ENCODE measurements around the gene UBXN7. TPM values are rescaled to one million over a fixed set of nuclear protein-coding genes. Genes with fewer than 3 reads are reported as not detected.
"Not testable (repeated sequence)": the region's sequence is repeated elsewhere in the genome, so short reads cannot be mapped to it uniquely, and the experiment has no call there.

The UBXN7 gene
- total and polyA plus RNA-seq, 12 donors: 3.5 to 82.0 (median 24.2) TPM

GRCh38 chr3:196471551-196471950, 39.3 kb upstream of the UBXN7 start:
- no peak for DNase-seq
- H3K27me3 ChIP-seq: no peaks in the 10 kb centered on the region
- intact Hi-C loops (cut with DNase I): no loop called here
- no peaks in the 10 kb centered on the region for H3K9me3 ChIP-seq (replicated peaks in 1 of 3)
- no peaks in the 10 kb centered on the region for H3K4me1 ChIP-seq (replicated peaks in 1 of 2)
- no peak overlapping the region for H3K4me3 ChIP-seq
- WGBS, 4 donors: 86 to 89% (median 88%) methylated on average over 2 of the region's 2 CpGs
- TF ChIP-seq, protein P1, sequence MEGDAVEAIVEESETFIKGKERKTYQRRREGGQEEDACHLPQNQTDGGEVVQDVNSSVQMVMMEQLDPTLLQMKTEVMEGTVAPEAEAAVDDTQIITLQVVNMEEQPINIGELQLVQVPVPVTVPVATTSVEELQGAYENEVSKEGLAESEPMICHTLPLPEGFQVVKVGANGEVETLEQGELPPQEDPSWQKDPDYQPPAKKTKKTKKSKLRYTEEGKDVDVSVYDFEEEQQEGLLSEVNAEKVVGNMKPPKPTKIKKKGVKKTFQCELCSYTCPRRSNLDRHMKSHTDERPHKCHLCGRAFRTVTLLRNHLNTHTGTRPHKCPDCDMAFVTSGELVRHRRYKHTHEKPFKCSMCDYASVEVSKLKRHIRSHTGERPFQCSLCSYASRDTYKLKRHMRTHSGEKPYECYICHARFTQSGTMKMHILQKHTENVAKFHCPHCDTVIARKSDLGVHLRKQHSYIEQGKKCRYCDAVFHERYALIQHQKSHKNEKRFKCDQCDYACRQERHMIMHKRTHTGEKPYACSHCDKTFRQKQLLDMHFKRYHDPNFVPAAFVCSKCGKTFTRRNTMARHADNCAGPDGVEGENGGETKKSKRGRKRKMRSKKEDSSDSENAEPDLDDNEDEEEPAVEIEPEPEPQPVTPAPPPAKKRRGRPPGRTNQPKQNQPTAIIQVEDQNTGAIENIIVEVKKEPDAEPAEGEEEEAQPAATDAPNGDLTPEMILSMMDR (IDR thresholded peaks at IDR 0.05): no peak
- no peak for TF ChIP-seq POLR2A (IDR thresholded peaks at IDR 0.05)
- H3K36me3 ChIP-seq (replicated peaks in 1 of 2): peaks cover 0 to 37% of the 10 kb centered on the region in 2 donors
- H3K27ac ChIP-seq: no peak overlapping the region

DNA sequence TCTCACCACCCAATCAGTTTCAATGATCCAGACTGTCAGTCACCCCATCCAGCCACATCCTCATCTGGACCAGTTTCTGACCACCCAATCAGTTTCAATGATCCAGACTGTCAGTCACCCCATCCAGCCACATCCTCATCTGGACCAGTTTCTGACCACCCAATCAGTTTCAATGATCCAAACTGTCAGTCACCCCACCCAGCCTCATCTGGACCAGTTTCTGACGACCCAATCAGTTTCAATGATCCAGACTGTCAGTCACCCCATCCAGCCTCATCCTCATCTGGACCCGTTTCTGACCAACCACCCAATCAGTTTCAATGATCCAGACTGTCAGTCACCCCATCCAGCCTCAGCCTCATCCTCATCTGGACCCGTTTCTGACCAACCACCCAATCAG, 38.0 kb upstream of the UBXN7 start:
- intact Hi-C loops (cut with DNase I); H3K9me3 ChIP-seq (replicated peaks in 1 of 3); H3K4me1 ChIP-seq (replicated peaks in 1 of 2); DNase-seq; H3K27ac ChIP-seq; H3K27me3 ChIP-seq; H3K4me3 ChIP-seq: not testable (repeated sequence)
- 92 to 99% (median 98%) methylated on average over 3 of the region's 3 CpGs for WGBS, 4 donors
- H3K36me3 ChIP-seq (replicated peaks in 1 of 2): peaks cover 0 to 35% of the 10 kb centered on the region in 2 donors

DNA sequence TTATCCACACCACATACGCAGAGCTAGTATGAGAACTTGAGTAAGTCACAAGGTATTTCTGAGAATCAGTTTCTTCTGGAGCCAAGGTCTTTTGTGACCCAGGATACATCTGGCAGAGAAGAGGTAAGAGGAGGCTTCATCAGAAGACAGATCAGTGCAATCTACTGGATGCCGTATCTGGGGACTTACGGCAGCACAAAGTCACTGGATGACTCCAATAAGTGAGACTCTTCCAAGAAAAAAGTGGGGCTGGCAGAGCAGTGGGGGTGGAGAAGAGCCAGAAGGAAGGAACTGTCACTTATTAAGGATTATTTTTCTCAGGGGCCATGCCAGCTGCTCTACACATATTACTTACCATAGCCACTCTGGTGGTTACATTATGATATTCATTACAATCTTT, 31.6 kb upstream of the UBXN7 start:
- TF ChIP-seq, protein P1 (IDR thresholded peaks at IDR 0.05): no peak
- TF ChIP-seq POLR2A (IDR thresholded peaks at IDR 0.05): no peak

DNA sequence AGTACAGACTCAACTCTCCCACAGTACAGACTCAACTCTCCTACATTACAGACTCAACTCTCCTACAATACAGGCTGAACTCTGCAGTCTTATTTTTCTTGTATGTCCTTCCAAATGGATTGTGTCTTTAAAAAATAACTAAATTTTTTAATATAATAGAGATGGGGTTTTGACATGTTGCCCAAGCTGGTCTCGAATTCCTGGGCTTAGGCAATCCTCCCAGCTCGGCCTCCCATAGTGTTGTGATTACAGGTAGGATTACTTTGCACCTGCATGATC, 31.2 kb upstream of the UBXN7 start:
- DNase-seq: no peak
- 96 to 100% (median 98%) methylated on average over 2 of the region's 2 CpGs for WGBS, 4 donors
- Histone ChIP-seq H3K27ac (no peak overlapping the region), H3K4me3 (no peak overlapping the region), H3K27me3 (no peaks in the 10 kb centered on the region), H3K4me1 (replicated peaks in 1 of 2) (no peaks in the 10 kb centered on the region), H3K9me3 (replicated peaks in 1 of 3) (no peaks in the 10 kb centered on the region), H3K36me3 (replicated peaks in 1 of 2) (no peaks in the 10 kb centered on the region)
- TF ChIP-seq, protein P1 (IDR thresholded peaks at IDR 0.05): no peak
- no peak for TF ChIP-seq POLR2A (IDR thresholded peaks at IDR 0.05)
- intact Hi-C loops (cut with DNase I): no loop called here

More for the DNA sequence above, 31.6 kb upstream of the UBXN7 start:
- 92 to 100% (median 98%) methylated on average over 3 of the region's 3 CpGs for WGBS, 4 donors
- DNase-seq: no peak
- H3K9me3 ChIP-seq (replicated peaks in 1 of 3): no peaks in the 10 kb centered on the region
- intact Hi-C loops (cut with DNase I): no loop called here
- no peak overlapping the region for H3K27ac ChIP-seq
- no peaks in the 10 kb centered on the region for H3K36me3 ChIP-seq (replicated peaks in 1 of 2)
- H3K27me3 ChIP-seq: no peaks in the 10 kb centered on the region
- no peaks in the 10 kb centered on the region for H3K4me1 ChIP-seq (replicated peaks in 1 of 2)
- H3K4me3 ChIP-seq: no peak overlapping the region

DNA sequence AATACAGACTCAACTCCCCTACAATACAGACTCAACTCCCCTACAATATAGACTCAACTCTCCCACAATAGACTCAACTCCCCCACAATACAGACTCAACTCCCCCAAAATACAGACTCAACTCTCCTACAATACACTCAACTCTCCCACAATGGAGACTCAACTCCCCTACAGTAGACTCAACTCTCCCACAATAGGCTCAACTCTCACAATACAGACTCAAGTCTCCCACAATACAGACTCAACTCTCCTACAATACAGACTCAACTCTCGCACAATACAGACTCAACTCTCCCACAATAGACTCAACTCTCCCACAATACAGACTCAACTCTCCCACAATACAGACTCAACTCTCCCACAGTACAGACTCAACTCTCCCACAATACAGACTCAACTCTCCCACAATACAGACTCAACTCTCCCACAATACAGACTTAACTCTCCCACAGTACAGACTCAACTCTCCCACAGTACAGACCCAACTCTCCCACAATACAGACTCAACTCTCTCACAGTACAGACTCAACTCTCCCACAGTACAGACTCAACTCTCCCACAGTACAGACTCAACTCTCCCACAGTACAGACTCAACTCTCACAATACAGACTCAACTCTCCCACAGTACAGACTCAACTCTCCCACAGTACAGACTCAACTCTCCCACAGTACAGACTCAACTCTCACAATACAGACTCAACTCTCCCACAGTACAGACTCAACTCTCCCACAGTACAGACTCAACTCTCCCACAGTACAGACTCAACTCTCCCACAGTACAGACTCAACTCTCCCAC, 30.7 kb upstream of the UBXN7 start:
- DNase-seq; H3K36me3 ChIP-seq (replicated peaks in 1 of 2); H3K9me3 ChIP-seq (replicated peaks in 1 of 3); H3K27me3 ChIP-seq; H3K27ac ChIP-seq; H3K4me1 ChIP-seq (replicated peaks in 1 of 2); H3K4me3 ChIP-seq; intact Hi-C loops (cut with DNase I): not testable (repeated sequence)
- 94 to 100% (median 98%) methylated on average over 1 of the region's 1 CpG for WGBS, 4 donors

Measured in adrenal gland (tissue), 12 donors.